ENCODE results near the gene RBM42.

GRCh38 chr19:35623327-35624010 is 5.4 kb upstream of the RBM42 start:
- TF ChIP-seq CTCF (IDR thresholded peaks at IDR 0.05) = no peak
- no peak for TF ChIP-seq POLR2A (IDR thresholded peaks at IDR 0.05)

Measured in Peyer's patch (tissue), 4 donors.